HCT116 (cell line): ENCODE data around the gene FSCN2. TPM values are rescaled to one million over a fixed set of nuclear protein-coding genes. Genes with fewer than 3 reads are reported as not detected.

Source experiments
- ATAC-seq: fragments of 200-7000 bp; cut with Tn5 transposase; 2 replicates; pipeline ENCODE4 v1.9.1; 2020; ENCODE audit warnings: mild to moderate bottlenecking, moderate library complexity
- BruUV-seq: library from RNA; stranded (reverse); fragments of 400-500 nt; replicated peaks from 2 replicates; lab custom pipeline; 2021; lab: Mats Ljungman, UMichigan
- CTCF ChIA-PET: fragments of 300-600 bp; sonication (Branson Sonifier 250); formaldehyde crosslinking; loops from one replicate; lab custom pipeline; 2021; ENCODE audit warnings: antibody characterized with exemption; lab: Charles Lee
- POLR2A ChIA-PET: fragments of 300-600, 350-600 bp; sonication (Branson Sonifier 250); formaldehyde crosslinking; loops from one replicate; lab custom pipeline; 2021; ENCODE audit warnings: antibody characterized with exemption; lab: Charles Lee
- RAD21 ChIA-PET, 2 experiments: fragments of 300-600 bp; sonication (Branson Sonifier 250); formaldehyde crosslinking; loops; one replicate each; lab custom pipeline; 2023; ENCODE audit warnings: low total read pairs in 2 of 2; ENCODE audit not compliant: uncharacterized antibody in 2 of 2, unreplicated experiment in 2 of 2, low non-redundant PET in 1 of 2; lab: Charles Lee
- DNase-seq: peaks from one replicate; pipeline ENCODE4 v3.0.0-alpha.2; 2010; ENCODE audit warnings: low read depth, low spot score
- H2AFZ ChIP-seq: fragments of 200-600 bp; shearing (Covaris generic), sonication (generic); 2 replicates; pipeline ENCODE4 v1.6.1; 2017; ENCODE audit warnings: low read depth, mixed run types, mixed read lengths, antibody characterized with exemption, low read length; ENCODE audit not compliant: poor library complexity, severe bottlenecking
- H3K27ac ChIP-seq: 2 replicates; pipeline ENCODE4 v1.5.1; 2012; ENCODE audit warnings: low read depth, low read length
- H3K27me3 ChIP-seq: fragments of 200-600 bp; sonication (generic); 2 replicates; pipeline ENCODE4 v1.6.1; 2016; ENCODE audit warnings: mixed run types, low read length, mixed read lengths; ENCODE audit not compliant: insufficient read depth
- H3K36me3 ChIP-seq, 2 experiments: fragments of 200-500 bp in 1 of 2; fragments of 200-600 bp in 1 of 2; sonication (Bioruptor generic) in 1 of 2; sonication (generic) in 1 of 2; 2 replicates each; pipeline versions ENCODE4 v1.5.1 to v1.6.1; 2014 to 2016; ENCODE audit warnings: low read length in 2 of 2, inconsistent platforms in 1 of 2, mixed read lengths in 1 of 2, mixed run types in 1 of 2; ENCODE audit not compliant: insufficient read depth in 2 of 2, control insufficient read depth in 1 of 2
- H3K4me1 ChIP-seq, 2 experiments: fragments of 200-600 bp in 1 of 2; sonication (generic) in 1 of 2; 2 replicates each; pipeline versions ENCODE4 v1.5.1 to v1.6.1; 2012 to 2017; ENCODE audit warnings: low read length in 2 of 2, inconsistent platforms in 1 of 2, mild to moderate bottlenecking in 1 of 2, mixed read lengths in 1 of 2, mixed run types in 1 of 2, moderate library complexity in 1 of 2; ENCODE audit not compliant: insufficient read depth in 2 of 2, control insufficient read depth in 1 of 2
- H3K4me2 ChIP-seq: fragments of 200-600 bp; sonication (generic); 2 replicates; pipeline ENCODE4 v1.6.1; 2017; ENCODE audit warnings: mixed run types, low read length, mixed read lengths
- H3K4me3 ChIP-seq, 2 experiments: fragments of 200-600 bp in 1 of 2; sonication (generic) in 1 of 2; replicated peaks in 1 of 2; 2 replicates each; pipeline ENCODE4 v1.5.1; 2011 to 2016; ENCODE audit warnings: low read length in 2 of 2, control low read depth in 1 of 2, low read depth in 1 of 2, mild to moderate bottlenecking in 1 of 2, mixed read lengths in 1 of 2, mixed run types in 1 of 2
- H3K79me2 ChIP-seq: fragments of 200-600 bp; sonication (generic); 2 replicates; pipeline ENCODE4 v1.6.1; 2017; ENCODE audit warnings: mild to moderate bottlenecking, mixed run types, low read length, moderate library complexity, mixed read lengths; ENCODE audit not compliant: insufficient read depth
- H3K9ac ChIP-seq: fragments of 200-600 bp; sonication (generic); 2 replicates; pipeline ENCODE4 v1.6.1; 2016; ENCODE audit warnings: low read length, mixed read lengths
- H3K9me2 ChIP-seq: fragments of 200-600 bp; sonication (generic), shearing (Covaris generic); 2 replicates; pipeline ENCODE4 v1.6.1; 2017; ENCODE audit warnings: mixed run types, mild to moderate bottlenecking, moderate library complexity; ENCODE audit not compliant: insufficient read depth
- H3K9me3 ChIP-seq, 2 experiments: fragments of 200-500 bp in 1 of 2; fragments of 200-600 bp in 1 of 2; sonication (Bioruptor generic) in 1 of 2; sonication (generic) in 1 of 2; 2 replicates each; pipeline ENCODE4 v1.6.1; 2014 to 2017; ENCODE audit warnings: low read length in 2 of 2, mixed read lengths in 2 of 2, inconsistent platforms in 1 of 2, low read depth in 1 of 2, mild to moderate bottlenecking in 1 of 2, mixed run types in 1 of 2, moderate library complexity in 1 of 2; ENCODE audit not compliant: control insufficient read depth in 1 of 2, insufficient read depth in 1 of 2
- H4K20me1 ChIP-seq: fragments of 200-600 bp; sonication (generic), shearing (Covaris generic); 2 replicates; pipeline ENCODE4 v1.6.1; 2017; ENCODE audit warnings: mixed run types, mild to moderate bottlenecking, moderate library complexity; ENCODE audit not compliant: insufficient read depth
- ATF3 ChIP-seq: IDR thresholded peaks from 2 replicates; pipeline ENCODE4 v1.6.1; 2012
- CBX3 ChIP-seq: IDR thresholded peaks from 2 replicates; pipeline ENCODE4 v1.6.1; 2012; ENCODE audit warnings: low read depth
- CEBPB ChIP-seq: IDR thresholded peaks from 2 replicates; pipeline ENCODE4 v1.6.1; 2012; ENCODE audit warnings: low read depth
- CTCF ChIP-seq, 3 experiments: fragments of 200-600 bp in 1 of 3; sonication (generic) in 1 of 3; IDR thresholded peaks in 2 of 3; conservative IDR thresholded peaks in 1 of 3; 2 replicates each; pipeline ENCODE4 v1.5.1; 2012 to 2017; ENCODE audit warnings: low read depth in 2 of 3, low read length in 2 of 3, antibody characterized with exemption in 1 of 3, borderline replicate concordance in 1 of 3, control low read depth in 1 of 3, mild to moderate bottlenecking in 1 of 3, mixed read lengths in 1 of 3, mixed run types in 1 of 3, moderate library complexity in 1 of 3; ENCODE audit not compliant: insufficient read depth in 1 of 3
- ELF1 ChIP-seq: IDR thresholded peaks from 2 replicates; pipeline ENCODE4 v1.6.1; 2012; ENCODE audit warnings: low read depth, borderline replicate concordance
- EZH2 ChIP-seq: fragments of 200-600 bp; sonication (generic); IDR thresholded peaks from 2 replicates; pipeline ENCODE4 v1.6.1; 2017; ENCODE audit warnings: antibody characterized with exemption, mixed run types
- EZH2phosphoT487 ChIP-seq: fragments of 200-600 bp; IDR thresholded peaks from 2 replicates; pipeline ENCODE4 v1.6.1; 2018; ENCODE audit warnings: antibody characterized with exemption, borderline replicate concordance
- FOSL1 ChIP-seq: IDR thresholded peaks from 2 replicates; pipeline ENCODE4 v1.6.1; 2012; ENCODE audit warnings: low read depth
- POLR2A ChIP-seq: IDR thresholded peaks from 2 replicates; pipeline ENCODE4 v1.7.0; 2011; ENCODE audit warnings: borderline replicate concordance; ENCODE audit not compliant: insufficient read depth, insufficient read length; ENCODE audit errors: extremely low read depth
- POLR2AphosphoS5 ChIP-seq: IDR thresholded peaks from 2 replicates; pipeline ENCODE4 v1.6.1; 2011; ENCODE audit warnings: mild to moderate bottlenecking, low read depth, low read length, moderate library complexity
- RAD21 ChIP-seq: IDR thresholded peaks from 2 replicates; pipeline ENCODE4 v1.6.1; 2012; ENCODE audit warnings: low read depth, mild to moderate bottlenecking
- SP1 ChIP-seq: IDR thresholded peaks from 2 replicates; pipeline ENCODE4 v1.6.1; 2012; ENCODE audit warnings: low read depth
- YY1 ChIP-seq: IDR thresholded peaks from 2 replicates; pipeline ENCODE4 v1.6.1; 2011; ENCODE audit warnings: low read length, low read depth, moderate library complexity, mild to moderate bottlenecking; ENCODE audit not compliant: insufficient replicate concordance; ENCODE audit errors: extremely low read depth
- ZFX ChIP-seq: fragments of 450-650 bp; IDR thresholded peaks from 2 replicates; pipeline ENCODE4 v1.6.1; 2017
- intact Hi-C: fragments of 100-400 bp; cut with micrococcal nuclease; formaldehyde crosslinking; loops from 2 replicates; pipeline ENCODE4 v1.10.0; 2022
- total RNA-seq: library from RNA; stranded (reverse); gene quantifications from one replicate; pipeline ENCODE4 v1.2.1, GENCODE V29; 2021; ENCODE audit not compliant: unreplicated experiment
- TF ChIP-seq, protein P1 (sequence below): IDR thresholded peaks from 2 replicates; pipeline ENCODE4 v1.6.1; 2012; ENCODE audit warnings: low read depth
- TF ChIP-seq, protein P2 (sequence below): IDR thresholded peaks from 2 replicates; pipeline ENCODE4 v1.6.1; 2011; ENCODE audit warnings: mild to moderate bottlenecking, low read length, moderate library complexity; ENCODE audit not compliant: insufficient replicate concordance; ENCODE audit errors: extremely low read depth
- TF ChIP-seq, protein P3 (sequence below): IDR thresholded peaks from 2 replicates; pipeline ENCODE4 v1.6.1; 2012

The FSCN2 gene
- total RNA-seq, 1 experiment from 2014 or later: 10.1 TPM

- Histone ChIP-seq H3K9me2 (no peaks in the 10 kb centered on the region), H3K9ac (no peak overlapping the region), H3K27ac (no peak overlapping the region), H3K79me2 (no peaks in the 10 kb centered on the region; the same call in 1 of the 2 replicates), H3K4me3 (no peak overlapping the region), H3K9me3 (no peaks in the 10 kb centered on the region), H3K4me1 (peaks cover 14 to 42% of the 10 kb centered on the region in 2 experiments), H3K36me3 (no peaks in the 10 kb centered on the region), H4K20me1 (no peaks in the 10 kb centered on the region), H3K4me2 (no peak overlapping the region), H3K27me3 (no peaks in the 10 kb centered on the region), H2AFZ (no peak overlapping the region)
- ATAC-seq (peak; percentile 21; the same call in 1 of the 2 replicates), DNase-seq (no peak)
- ChIA-PET CTCF (interaction anchor here (1.0 kb wide), 1 partner anchor 9 kb away, joined by 5 read pairs; no protein-coding TSS in a partner anchor), RAD21 (no interaction called here), POLR2A (interaction anchor here (1.0 to 3.5 kb wide), 4 partner anchors 12 to 19 kb away, joined by 4 to 20 read pairs (median 6); partner anchors contain the start of gene ACTG1)
- no TSS peak for BruUV-seq
- TF ChIP-seq CTCF (IDR thresholded peaks at IDR 0.05 in 2 of 3, conservative IDR thresholded peaks at IDR 0.05 in 1 of 3; ENCODE audit: borderline replicate concordance in 1 of 3, insufficient read depth in 1 of 3, low read depth in 2 of 3, low read length in 2 of 3) (no peak), RAD21 (no peak), POLR2AphosphoS5 (no peak), CBX3 (no peak), SP1 (no peak), ELF1 (no peak), ATF3 (no peak), YY1 (no peak), CEBPB (no peak), EZH2 (no peak), EZH2phosphoT487 (no peak), FOSL1 (no peak), ZFX (no peak), POLR2A (no peak)
- TF ChIP-seq, protein P1, sequence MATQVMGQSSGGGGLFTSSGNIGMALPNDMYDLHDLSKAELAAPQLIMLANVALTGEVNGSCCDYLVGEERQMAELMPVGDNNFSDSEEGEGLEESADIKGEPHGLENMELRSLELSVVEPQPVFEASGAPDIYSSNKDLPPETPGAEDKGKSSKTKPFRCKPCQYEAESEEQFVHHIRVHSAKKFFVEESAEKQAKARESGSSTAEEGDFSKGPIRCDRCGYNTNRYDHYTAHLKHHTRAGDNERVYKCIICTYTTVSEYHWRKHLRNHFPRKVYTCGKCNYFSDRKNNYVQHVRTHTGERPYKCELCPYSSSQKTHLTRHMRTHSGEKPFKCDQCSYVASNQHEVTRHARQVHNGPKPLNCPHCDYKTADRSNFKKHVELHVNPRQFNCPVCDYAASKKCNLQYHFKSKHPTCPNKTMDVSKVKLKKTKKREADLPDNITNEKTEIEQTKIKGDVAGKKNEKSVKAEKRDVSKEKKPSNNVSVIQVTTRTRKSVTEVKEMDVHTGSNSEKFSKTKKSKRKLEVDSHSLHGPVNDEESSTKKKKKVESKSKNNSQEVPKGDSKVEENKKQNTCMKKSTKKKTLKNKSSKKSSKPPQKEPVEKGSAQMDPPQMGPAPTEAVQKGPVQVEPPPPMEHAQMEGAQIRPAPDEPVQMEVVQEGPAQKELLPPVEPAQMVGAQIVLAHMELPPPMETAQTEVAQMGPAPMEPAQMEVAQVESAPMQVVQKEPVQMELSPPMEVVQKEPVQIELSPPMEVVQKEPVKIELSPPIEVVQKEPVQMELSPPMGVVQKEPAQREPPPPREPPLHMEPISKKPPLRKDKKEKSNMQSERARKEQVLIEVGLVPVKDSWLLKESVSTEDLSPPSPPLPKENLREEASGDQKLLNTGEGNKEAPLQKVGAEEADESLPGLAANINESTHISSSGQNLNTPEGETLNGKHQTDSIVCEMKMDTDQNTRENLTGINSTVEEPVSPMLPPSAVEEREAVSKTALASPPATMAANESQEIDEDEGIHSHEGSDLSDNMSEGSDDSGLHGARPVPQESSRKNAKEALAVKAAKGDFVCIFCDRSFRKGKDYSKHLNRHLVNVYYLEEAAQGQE: no peak
- TF ChIP-seq, protein P2, sequence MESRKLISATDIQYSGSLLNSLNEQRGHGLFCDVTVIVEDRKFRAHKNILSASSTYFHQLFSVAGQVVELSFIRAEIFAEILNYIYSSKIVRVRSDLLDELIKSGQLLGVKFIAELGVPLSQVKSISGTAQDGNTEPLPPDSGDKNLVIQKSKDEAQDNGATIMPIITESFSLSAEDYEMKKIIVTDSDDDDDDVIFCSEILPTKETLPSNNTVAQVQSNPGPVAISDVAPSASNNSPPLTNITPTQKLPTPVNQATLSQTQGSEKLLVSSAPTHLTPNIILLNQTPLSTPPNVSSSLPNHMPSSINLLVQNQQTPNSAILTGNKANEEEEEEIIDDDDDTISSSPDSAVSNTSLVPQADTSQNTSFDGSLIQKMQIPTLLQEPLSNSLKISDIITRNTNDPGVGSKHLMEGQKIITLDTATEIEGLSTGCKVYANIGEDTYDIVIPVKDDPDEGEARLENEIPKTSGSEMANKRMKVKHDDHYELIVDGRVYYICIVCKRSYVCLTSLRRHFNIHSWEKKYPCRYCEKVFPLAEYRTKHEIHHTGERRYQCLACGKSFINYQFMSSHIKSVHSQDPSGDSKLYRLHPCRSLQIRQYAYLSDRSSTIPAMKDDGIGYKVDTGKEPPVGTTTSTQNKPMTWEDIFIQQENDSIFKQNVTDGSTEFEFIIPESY: no peak
- TF ChIP-seq, protein P3, sequence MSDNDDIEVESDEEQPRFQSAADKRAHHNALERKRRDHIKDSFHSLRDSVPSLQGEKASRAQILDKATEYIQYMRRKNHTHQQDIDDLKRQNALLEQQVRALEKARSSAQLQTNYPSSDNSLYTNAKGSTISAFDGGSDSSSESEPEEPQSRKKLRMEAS: no peak
- intact Hi-C loops: no loop called here
These were observed 34.8 kb upstream of the FSCN2 start for GRCh38 chr17:81493198-81494038.
